OCI-LY7 (cell line): ENCODE data around the gene UBD. TPM values are rescaled to one million over a fixed set of nuclear protein-coding genes. Genes with fewer than 3 reads are reported as not detected.

Experiments used
- BruUV-seq: library from RNA; stranded (reverse); fragments of 400-500 nt; replicated peaks from 2 replicates; lab custom pipeline; 2021; lab: Mats Ljungman, UMichigan
- CTCF ChIA-PET: fragments of 300-600 bp; sonication (Branson Sonifier 250); formaldehyde crosslinking; loops from one replicate; lab custom pipeline; 2022; ENCODE audit warnings: antibody characterized with exemption; ENCODE audit not compliant: unreplicated experiment; lab: Charles Lee
- POLR2A ChIA-PET: fragments of 300-600 bp; sonication (Branson Sonifier 250); formaldehyde crosslinking; loops from one replicate; lab custom pipeline; 2022; ENCODE audit warnings: antibody characterized with exemption; lab: Charles Lee
- DNase-seq: peaks from one replicate; pipeline ENCODE4 v3.0.0-alpha.2; 2015; ENCODE audit warnings: low spot score
- H2AFZ ChIP-seq: fragments of 200-600 bp; sonication (generic), shearing (Covaris generic); 2 replicates; pipeline ENCODE4 v1.6.1; 2014; ENCODE audit warnings: mild to moderate bottlenecking, antibody characterized with exemption, low read length, moderate library complexity
- H3K27ac ChIP-seq: fragments of 200-600 bp; sonication (generic); 2 replicates; pipeline ENCODE4 v1.5.1; 2014; ENCODE audit warnings: mixed run types, low read depth, mild to moderate bottlenecking, moderate library complexity, low read length, inconsistent platforms; ENCODE audit not compliant: poor library complexity, severe bottlenecking
- H3K36me3 ChIP-seq: fragments of 200-600 bp; sonication (generic); 2 replicates; pipeline ENCODE4 v1.6.1; 2014; ENCODE audit warnings: mild to moderate bottlenecking, antibody characterized with exemption, low read length, moderate library complexity, mixed read lengths; ENCODE audit not compliant: insufficient read depth
- H3K4me1 ChIP-seq: fragments of 200-600 bp; sonication (generic); 2 replicates; pipeline ENCODE4 v1.5.1; 2014; ENCODE audit warnings: mild to moderate bottlenecking, low read length; ENCODE audit not compliant: insufficient read depth, poor library complexity, severe bottlenecking
- H3K4me2 ChIP-seq: fragments of 200-600 bp; sonication (generic); 2 replicates; pipeline ENCODE4 v1.6.1; 2014; ENCODE audit warnings: mild to moderate bottlenecking, low read length
- H3K4me3 ChIP-seq: fragments of 200-600 bp; sonication (generic); 2 replicates; pipeline ENCODE4 v1.5.1; 2014; ENCODE audit warnings: mild to moderate bottlenecking, low read depth, low read length; ENCODE audit not compliant: poor library complexity, severe bottlenecking
- H3K79me2 ChIP-seq: fragments of 200-600 bp; sonication (generic); 2 replicates; pipeline ENCODE4 v1.6.1; 2016; ENCODE audit warnings: low read depth, mild to moderate bottlenecking, low read length, moderate library complexity, mixed read lengths; ENCODE audit not compliant: insufficient read depth
- H3K9me2 ChIP-seq: fragments of 200-600 bp; sonication (generic); 2 replicates; pipeline ENCODE4 v1.6.1; 2016; ENCODE audit warnings: mild to moderate bottlenecking, low read length, mixed read lengths; ENCODE audit not compliant: insufficient read depth
- H3K9me3 ChIP-seq: fragments of 200-600 bp; sonication (generic); 2 replicates; pipeline ENCODE4 v1.6.1; 2014; ENCODE audit warnings: mild to moderate bottlenecking, mixed run types, low read length, mixed read lengths
- H4K20me1 ChIP-seq: fragments of 200-600 bp; sonication (generic); 2 replicates; pipeline ENCODE4 v1.6.1; 2014; ENCODE audit warnings: mild to moderate bottlenecking, antibody characterized with exemption, low read length, moderate library complexity, mixed read lengths; ENCODE audit not compliant: insufficient read depth
- EZH2phosphoT487 ChIP-seq: fragments of 200-600 bp; sonication (generic); IDR thresholded peaks from 2 replicates; pipeline ENCODE4 v1.6.1; 2018; ENCODE audit warnings: low read depth, borderline replicate concordance, mild to moderate bottlenecking, mixed run types, antibody characterized with exemption, low read length, moderate library complexity, mixed read lengths
- intact Hi-C: fragments of 100-400 bp; cut with micrococcal nuclease; formaldehyde crosslinking; loops from one replicate; pipeline ENCODE4 v1.10.0; 2022; ENCODE audit not compliant: unreplicated experiment
- total RNA-seq, 2 experiments: library from RNA; depleted of rRNA in 1 of 2; stranded (reverse); fragments of >200 nt in 1 of 2; shearing (Covaris generic) in 1 of 2; gene quantifications; 2 replicates each; pipeline ENCODE4 v1.2.3, GENCODE V29; 2014 to 2022
- TF ChIP-seq, protein P1 (sequence below): fragments of 200-600 bp; sonication (generic); conservative IDR thresholded peaks from 2 replicates; pipeline ENCODE4 v1.5.1; 2014; ENCODE audit warnings: mild to moderate bottlenecking, antibody characterized with exemption, low read length, moderate library complexity, mixed read lengths

Gene UBD
- total RNA-seq, 2 experiments from 2014 or later = not detected

- CTCF ChIA-PET = no interaction called here
- intact Hi-C loops = no loop called here
- no peak overlapping the region for H3K4me2 ChIP-seq
These were observed 50.3 kb downstream of the UBD start for GRCh38 chr6:29509239-29509638.

GRCh38 chr6:29507319-29507718 lies 52.2 kb downstream of the UBD start:
- no peak for DNase-seq
- POLR2A ChIA-PET = no interaction called here
- Histone ChIP-seq H3K4me3 (no peak overlapping the region), H2AFZ (no peak overlapping the region), H3K4me2 (no peak overlapping the region), H3K9me3 (no peaks in the 10 kb centered on the region), H4K20me1 (no peaks in the 10 kb centered on the region), H3K9me2 (no peaks in the 10 kb centered on the region), H3K36me3 (no peaks in the 10 kb centered on the region), H3K4me1 (no peaks in the 10 kb centered on the region), H3K79me2 (no peaks in the 10 kb centered on the region), H3K27ac (no peak overlapping the region)
- TF ChIP-seq, protein P1, sequence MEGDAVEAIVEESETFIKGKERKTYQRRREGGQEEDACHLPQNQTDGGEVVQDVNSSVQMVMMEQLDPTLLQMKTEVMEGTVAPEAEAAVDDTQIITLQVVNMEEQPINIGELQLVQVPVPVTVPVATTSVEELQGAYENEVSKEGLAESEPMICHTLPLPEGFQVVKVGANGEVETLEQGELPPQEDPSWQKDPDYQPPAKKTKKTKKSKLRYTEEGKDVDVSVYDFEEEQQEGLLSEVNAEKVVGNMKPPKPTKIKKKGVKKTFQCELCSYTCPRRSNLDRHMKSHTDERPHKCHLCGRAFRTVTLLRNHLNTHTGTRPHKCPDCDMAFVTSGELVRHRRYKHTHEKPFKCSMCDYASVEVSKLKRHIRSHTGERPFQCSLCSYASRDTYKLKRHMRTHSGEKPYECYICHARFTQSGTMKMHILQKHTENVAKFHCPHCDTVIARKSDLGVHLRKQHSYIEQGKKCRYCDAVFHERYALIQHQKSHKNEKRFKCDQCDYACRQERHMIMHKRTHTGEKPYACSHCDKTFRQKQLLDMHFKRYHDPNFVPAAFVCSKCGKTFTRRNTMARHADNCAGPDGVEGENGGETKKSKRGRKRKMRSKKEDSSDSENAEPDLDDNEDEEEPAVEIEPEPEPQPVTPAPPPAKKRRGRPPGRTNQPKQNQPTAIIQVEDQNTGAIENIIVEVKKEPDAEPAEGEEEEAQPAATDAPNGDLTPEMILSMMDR = no peak
- TF ChIP-seq EZH2phosphoT487 = no peak
- no TSS peak for BruUV-seq
- CTCF ChIA-PET = no interaction called here
- intact Hi-C loops = no loop called here

More at GRCh38 chr6:29509239-29509638, 50.3 kb downstream of the UBD start:
- Histone ChIP-seq H3K36me3 (no peaks in the 10 kb centered on the region), H3K4me3 (no peak overlapping the region), H3K9me3 (no peaks in the 10 kb centered on the region), H3K79me2 (no peaks in the 10 kb centered on the region), H3K27ac (no peak overlapping the region), H2AFZ (no peak overlapping the region), H4K20me1 (no peaks in the 10 kb centered on the region), H3K4me1 (no peaks in the 10 kb centered on the region), H3K9me2 (no peaks in the 10 kb centered on the region)
- TF ChIP-seq, protein P1 = no peak
- TF ChIP-seq EZH2phosphoT487 = no peak
- no TSS peak for BruUV-seq
- DNase-seq = no peak
- POLR2A ChIA-PET = no interaction called here

- Histone ChIP-seq H3K79me2 (no peaks in the 10 kb centered on the region), H3K4me2 (no peak overlapping the region), H3K4me1 (no peaks in the 10 kb centered on the region), H3K36me3 (no peaks in the 10 kb centered on the region), H3K9me2 (no peaks in the 10 kb centered on the region), H2AFZ (no peak overlapping the region), H4K20me1 (no peaks in the 10 kb centered on the region), H3K9me3 (no peaks in the 10 kb centered on the region), H3K4me3 (no peak overlapping the region), H3K27ac (no peak overlapping the region)
- no TSS peak for BruUV-seq
- CTCF ChIA-PET = no interaction called here
- no peak for DNase-seq
- POLR2A ChIA-PET = no interaction called here
- TF ChIP-seq, protein P1 = no peak
- no peak for TF ChIP-seq EZH2phosphoT487
- intact Hi-C loops = no loop called here
These were observed 53.0 kb downstream of the UBD start for GRCh38 chr6:29506446-29507067.
